Esophagus muscularis mucosa (tissue), 4 donors: ENCODE data around the gene OAS2. TPM values are rescaled to one million over a fixed set of nuclear protein-coding genes. Genes with fewer than 3 reads are reported as not detected.

Source experiments
- DNase-seq: peaks from one replicate; pipeline ENCODE4 v3.0.0-alpha.2; 2017; ENCODE audit errors: extremely low spot score
- H3K27ac ChIP-seq, 4 donors: fragments of 200-600 bp; sonication (generic); replicated peaks in 1 of 4; 1 replicate in 3 of 4; 2 replicates in 1 of 4; pipeline ENCODE4 v1.5.1; 2016 to 2019; ENCODE audit warnings: mild to moderate bottlenecking in 1 of 4
- H3K27me3 ChIP-seq, 4 donors: fragments of 200-600 bp; sonication (generic); one replicate each; pipeline versions ENCODE4 v1.5.1 to v1.6.0; 2016 to 2019
- H3K36me3 ChIP-seq, 4 donors: fragments of 200-600 bp; sonication (generic); one replicate each; pipeline ENCODE4 v1.5.1; 2016 to 2019
- H3K4me1 ChIP-seq, 4 donors: fragments of 200-600 bp; sonication (generic); one replicate each; pipeline ENCODE4 v1.5.1; 2016 to 2019
- H3K4me3 ChIP-seq, 4 donors: fragments of 200-600 bp; sonication (generic); 1 replicate in 2 of 4; 2 replicates in 2 of 4; pipeline ENCODE4 v1.5.1; 2016 to 2019; ENCODE audit warnings: mild to moderate bottlenecking in 4 of 4, moderate library complexity in 1 of 4
- H3K9me3 ChIP-seq, 4 donors: fragments of 200-600 bp; sonication (generic); 1 replicate in 3 of 4; 2 replicates in 1 of 4; pipeline ENCODE4 v1.5.1; 2016 to 2019
- CTCF ChIP-seq, 3 experiments: fragments of 200-600 bp in 2 of 3; fragments of 450-650 bp in 1 of 3; sonication (generic) in 2 of 3; IDR thresholded peaks; one replicate each; pipeline ENCODE4 v1.5.1; 2017 to 2019; ENCODE audit warnings: antibody characterized with exemption in 3 of 3, mild to moderate bottlenecking in 2 of 3, moderate library complexity in 1 of 3
- EP300 ChIP-seq: sonication (generic); formaldehyde crosslinking; IDR thresholded peaks from one replicate; pipeline ENCODE4 v1.6.1; 2017; ENCODE audit warnings: antibody characterized with exemption
- POLR2A ChIP-seq: fragments of 450-650 bp; IDR thresholded peaks from one replicate; pipeline ENCODE4 v1.6.1; 2017; ENCODE audit warnings: antibody characterized with exemption, moderate library complexity, mild to moderate bottlenecking, low read depth
- POLR2AphosphoS5 ChIP-seq, 2 donors: sonication (generic); formaldehyde crosslinking; IDR thresholded peaks; one replicate each; pipeline ENCODE4 v1.6.1; 2017; ENCODE audit warnings: antibody characterized with exemption in 2 of 2
- WGBS: methylation state at CpG from one replicate; pipeline ENCODE4 v1.1.5; 2018; 5-methylcytosine and 5-hydroxymethylcytosine counted together
- intact Hi-C: fragments of 100-400 bp; cut with DNase I; formaldehyde crosslinking; loops from one replicate; pipeline ENCODE4 v1.15.1; 2023
- total RNA-seq, 4 donors: library from RNA; depleted of rRNA; stranded (reverse); fragments of >200 nt; gene quantifications; one replicate each; pipeline versions ENCODE4 v1.1.0 to v1.2.1, GENCODE V29; 2016

OAS2 gene
- total RNA-seq, 4 donors from 2014 or later, result 4.8 to 9.1 (median 7.4) TPM

DNA sequence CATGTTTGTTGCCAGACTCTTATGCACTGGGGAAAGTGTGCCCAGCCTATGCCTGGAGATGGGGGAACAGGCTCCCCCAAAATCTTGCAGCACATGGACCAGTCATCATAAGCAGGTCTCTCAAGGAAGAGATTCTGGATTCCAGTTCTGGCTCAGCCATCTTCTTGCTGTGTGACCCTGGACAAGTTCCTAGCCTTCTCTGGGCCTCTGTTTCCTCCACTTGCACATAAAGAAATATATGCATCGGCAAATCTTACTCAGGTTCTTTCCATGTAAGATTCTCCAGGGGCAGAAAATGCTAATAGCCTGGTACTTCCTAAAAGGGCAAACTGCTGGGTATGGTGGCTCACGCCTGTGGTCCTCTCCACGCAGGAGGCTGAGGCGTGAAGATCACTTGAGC is 32.8 kb upstream of the OAS2 start:
- intact Hi-C loops, result no loop called here

GRCh38 chr12:112946236-112947000 is 31.9 kb upstream of the OAS2 start:
- intact Hi-C loops, result no loop called here
- no peak for DNase-seq
- Histone ChIP-seq H3K36me3 (peaks cover 0 to 83% (median 44%) of the 10 kb centered on the region in 4 donors), H3K27ac (no peak overlapping the region), H3K4me1 (no peaks in the 10 kb centered on the region), H3K27me3 (no peaks in the 10 kb centered on the region), H3K9me3 (no peaks in the 10 kb centered on the region), H3K4me3 (no peak overlapping the region)
- WGBS, result 97% methylated on average over 11 of the region's 14 CpGs
- TF ChIP-seq CTCF (IDR thresholded peaks at IDR 0.05) (no peak), POLR2A (no peak), EP300 (no peak), POLR2AphosphoS5 (IDR thresholded peaks at IDR 0.05) (no peak)

More for the DNA sequence above, 32.8 kb upstream of the OAS2 start:
- Histone ChIP-seq H3K27ac (no peak overlapping the region), H3K36me3 (peaks cover 0 to 74% (median 40%) of the 10 kb centered on the region in 4 donors), H3K9me3 (no peaks in the 10 kb centered on the region), H3K4me1 (peaks cover 0 to 3% (median 0%) of the 10 kb centered on the region in 4 donors), H3K4me3 (no peak overlapping the region), H3K27me3 (no peaks in the 10 kb centered on the region)
- 96% methylated on average over 4 of the region's 4 CpGs for WGBS
- no peak for DNase-seq
- no peak for TF ChIP-seq POLR2A
- TF ChIP-seq EP300, result no peak

DNA sequence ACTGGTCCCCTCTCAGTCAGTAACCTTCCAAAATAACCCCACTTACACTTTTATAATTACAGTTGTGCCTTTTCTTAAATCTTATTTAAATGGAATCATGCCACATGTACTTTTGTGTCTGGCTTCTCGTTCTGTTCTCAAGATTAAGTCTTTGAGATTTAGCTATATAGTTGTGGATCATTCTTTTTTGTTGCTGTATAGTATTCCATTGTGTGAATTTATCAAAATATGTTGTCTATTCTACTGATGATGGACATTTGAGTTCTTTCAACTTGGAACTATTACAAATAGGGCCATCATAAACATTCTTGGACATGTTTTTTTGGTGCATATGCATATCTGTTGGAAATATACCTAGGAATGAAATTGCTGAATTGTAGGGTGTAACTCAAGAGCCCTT is 31.0 kb upstream of the OAS2 start:
- Histone ChIP-seq H3K27ac (no peak overlapping the region), H3K36me3 (peaks cover 0 to 85% (median 48%) of the 10 kb centered on the region in 4 donors), H3K9me3 (peaks cover 0 to 6% (median 0%) of the 10 kb centered on the region in 4 donors), H3K4me3 (no peak overlapping the region), H3K4me1 (no peaks in the 10 kb centered on the region), H3K27me3 (no peaks in the 10 kb centered on the region)
- TF ChIP-seq POLR2A (no peak), EP300 (no peak), CTCF (IDR thresholded peaks at IDR 0.05) (no peak), POLR2AphosphoS5 (IDR thresholded peaks at IDR 0.05) (no peak)
- intact Hi-C loops, result no loop called here
- no peak for DNase-seq
- WGBS, result 48% methylated on average over 1 of the region's 1 CpG

GRCh38 chr12:112947761-112948160 is 30.6 kb upstream of the OAS2 start:
- Histone ChIP-seq H3K4me3 (no peak overlapping the region), H3K27me3 (no peaks in the 10 kb centered on the region), H3K36me3 (peaks cover 0 to 89% (median 48%) of the 10 kb centered on the region in 4 donors), H3K27ac (no peak overlapping the region), H3K9me3 (peaks cover 0 to 6% (median 0%) of the 10 kb centered on the region in 4 donors), H3K4me1 (no peaks in the 10 kb centered on the region)
- TF ChIP-seq POLR2A (no peak), CTCF (IDR thresholded peaks at IDR 0.05) (no peak), POLR2AphosphoS5 (IDR thresholded peaks at IDR 0.05) (no peak), EP300 (no peak)
- 100% methylated on average over 5 of the region's 5 CpGs for WGBS
- no peak for DNase-seq
- intact Hi-C loops, result no loop called here

GRCh38 chr12:112948806-112949205 is 29.5 kb upstream of the OAS2 start:
- TF ChIP-seq CTCF (IDR thresholded peaks at IDR 0.05) (no peak), POLR2A (no peak), EP300 (no peak), POLR2AphosphoS5 (IDR thresholded peaks at IDR 0.05) (no peak)
- H3K27ac ChIP-seq, result no peak overlapping the region
- no peak for DNase-seq
- no peak overlapping the region for H3K4me3 ChIP-seq
- no peaks in the 10 kb centered on the region for H3K27me3 ChIP-seq
- peaks cover 0 to 6% (median 0%) of the 10 kb centered on the region in 4 donors for H3K9me3 ChIP-seq
- WGBS, result 96% methylated on average over 4 of the region's 7 CpGs
- no peaks in the 10 kb centered on the region for H3K4me1 ChIP-seq
- intact Hi-C loops, result no loop called here
- peaks cover 0 to 83% (median 46%) of the 10 kb centered on the region in 4 donors for H3K36me3 ChIP-seq
